HG03520 (cell line): ENCODE data around the gene DHFR.

ENCODE experiments used
- ATAC-seq: cut with Tn5 transposase; IDR thresholded peaks from one replicate; pipeline ENCODE4 v1.9.1; 2021; ENCODE audit warnings: mild to moderate bottlenecking, moderate library complexity; ENCODE audit not compliant: unreplicated experiment

DHFR gene

GRCh38 chr5:80656425-80656824 lies 1.6 kb upstream of the DHFR start:
- no peak for ATAC-seq

- ATAC-seq = no peak
Observed at GRCh38 chr5:80655231-80655774, 520 bp upstream of the DHFR start.

GRCh38 chr5:80654054-80654390 lies 761 bp downstream of the DHFR start:
- ATAC-seq = no peak

- ATAC-seq = no peak
Observed at GRCh38 chr5:80653502-80653901, 1.3 kb downstream of the DHFR start.

GRCh38 chr5:80646926-80647325 lies 7.9 kb downstream of the DHFR start:
- ATAC-seq = no peak

GRCh38 chr5:80644900-80645299 lies 9.9 kb downstream of the DHFR start:
- no peak for ATAC-seq

- no peak for ATAC-seq
Observed at GRCh38 chr5:80641353-80641752, 13.4 kb downstream of the DHFR start.

GRCh38 chr5:80634193-80634592 lies 20.6 kb downstream of the DHFR start:
- ATAC-seq = no peak

GRCh38 chr5:80632700-80633099 lies 22.1 kb downstream of the DHFR start:
- no peak for ATAC-seq

GRCh38 chr5:80631278-80632259 lies 23.2 kb downstream of the DHFR start:
- ATAC-seq = no peak

- no peak for ATAC-seq
Observed at GRCh38 chr5:80629281-80629680, 25.5 kb downstream of the DHFR start.

GRCh38 chr5:80625230-80625629 lies 29.6 kb downstream of the DHFR start:
- no peak for ATAC-seq

- ATAC-seq = no peak
Observed at GRCh38 chr5:80623999-80624398, 30.8 kb downstream of the DHFR start.

GRCh38 chr5:80622756-80623155 lies 32.0 kb downstream of the DHFR start:
- ATAC-seq = no peak

- ATAC-seq = no peak
Observed at GRCh38 chr5:80620211-80620610, 34.6 kb downstream of the DHFR start.

- no peak for ATAC-seq
Observed at GRCh38 chr5:80619086-80619485, 35.7 kb downstream of the DHFR start.

- ATAC-seq = no peak
Observed at GRCh38 chr5:80618438-80618837, 36.3 kb downstream of the DHFR start.

GRCh38 chr5:80615266-80615914 lies 39.4 kb downstream of the DHFR start:
- no peak for ATAC-seq

- no peak for ATAC-seq
Observed at GRCh38 chr5:80609692-80610091, 45.1 kb downstream of the DHFR start.

- ATAC-seq = no peak
Observed at GRCh38 chr5:80608731-80609130, 46.1 kb downstream of the DHFR start.

- no peak for ATAC-seq
Observed at GRCh38 chr5:80607832-80608231, 47.0 kb downstream of the DHFR start.

- ATAC-seq = no peak
Observed at GRCh38 chr5:80607343-80607742, 47.4 kb downstream of the DHFR start.
